Colon (tissue), 2 donors: ENCODE data around the gene RIPK4.
"Not testable (repeated sequence)": the region's sequence is repeated elsewhere in the genome, so short reads cannot be mapped to it uniquely, and the experiment has no call there.

Source experiments
- FAIRE-seq: peaks from 2 replicates; lab custom pipeline; 2012; peaks lifted over from hg19 to GRCh38; lab: Jason Lieb, UNC
- donor health status: control.
- donor health status: control.

Gene RIPK4

DNA sequence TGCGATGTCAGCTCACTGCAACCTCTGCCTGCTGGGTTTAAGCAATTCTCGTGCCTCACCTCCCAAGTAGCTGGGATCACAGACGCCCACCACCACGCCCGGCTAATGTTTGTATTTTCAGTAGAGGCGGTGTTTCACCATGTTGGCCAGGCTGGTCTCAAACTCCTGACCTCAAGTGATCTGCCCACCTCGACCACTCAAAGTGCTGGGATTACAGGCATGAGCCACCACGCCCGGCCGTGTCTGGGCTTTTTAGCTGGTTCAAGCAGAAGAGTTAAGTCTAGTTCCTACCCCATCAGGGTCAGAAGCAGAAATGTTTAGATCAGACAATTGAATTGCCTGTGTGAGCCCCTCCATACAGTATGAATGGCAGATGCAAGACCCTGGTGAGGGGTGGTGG, 27.7 kb upstream of the RIPK4 start:
- FAIRE-seq = no peak

DNA sequence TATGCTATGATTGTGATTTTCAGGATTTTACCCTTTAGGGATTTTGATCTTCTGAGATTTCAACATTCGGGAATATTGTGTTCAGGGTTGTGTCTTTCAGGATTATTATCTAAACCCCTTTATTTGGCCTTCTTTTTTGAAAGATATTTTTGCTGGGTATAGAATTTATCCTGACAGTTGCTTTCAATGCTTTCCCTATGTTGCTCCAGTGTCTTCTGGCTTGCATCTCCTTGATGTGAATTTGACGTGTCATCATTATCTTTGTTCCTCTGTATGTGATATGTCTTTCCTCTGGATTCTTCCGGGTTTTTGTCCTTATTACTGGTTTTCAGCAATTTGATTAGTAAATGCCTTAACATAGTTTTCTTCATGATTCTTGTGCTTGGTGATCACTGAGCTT, 25.9 kb upstream of the RIPK4 start:
- FAIRE-seq = no peak

DNA sequence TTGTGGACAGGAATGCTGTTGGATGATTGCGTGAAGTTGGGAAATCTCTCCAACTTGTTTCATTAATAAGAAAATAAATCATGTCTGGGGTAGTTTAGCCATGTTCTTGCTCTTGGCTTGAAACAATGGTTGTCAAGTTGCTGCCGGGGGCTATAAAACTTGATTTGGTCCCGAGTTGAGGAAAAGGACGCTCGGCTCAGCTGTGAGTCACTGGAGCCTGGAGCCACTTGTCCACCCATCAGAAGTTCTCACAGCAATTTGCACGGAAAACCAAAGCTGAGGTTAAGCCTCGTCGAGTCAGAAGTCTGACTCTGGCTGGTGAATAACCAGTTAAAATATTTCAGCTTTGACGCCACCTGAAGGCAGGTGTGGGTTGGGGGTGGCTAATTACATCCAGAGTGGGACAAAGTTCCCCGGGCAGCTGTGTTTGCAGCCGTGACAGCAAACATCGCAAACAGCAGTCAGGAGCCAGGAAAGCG, 19.7 kb upstream of the RIPK4 start:
- no peak for FAIRE-seq

DNA sequence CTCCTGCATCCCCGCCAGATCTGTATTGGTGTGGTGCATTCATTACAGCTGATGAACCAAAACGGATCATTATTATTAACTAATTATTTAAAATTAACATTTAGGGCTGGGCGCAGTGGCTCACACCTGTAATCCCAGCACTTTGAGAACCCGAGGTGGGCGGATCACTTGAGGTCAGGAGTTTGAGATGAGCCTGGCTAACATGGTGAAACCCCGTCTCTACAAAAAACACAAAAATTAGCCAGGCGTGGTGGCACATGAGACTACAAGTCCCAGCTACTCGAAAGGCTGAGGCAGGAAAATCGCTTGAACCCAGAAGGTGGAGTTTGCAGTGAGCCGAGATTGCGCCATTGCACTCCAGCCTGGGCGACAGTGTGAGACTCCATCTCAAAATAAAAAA, 18.4 kb upstream of the RIPK4 start:
- FAIRE-seq = not testable (repeated sequence)

DNA sequence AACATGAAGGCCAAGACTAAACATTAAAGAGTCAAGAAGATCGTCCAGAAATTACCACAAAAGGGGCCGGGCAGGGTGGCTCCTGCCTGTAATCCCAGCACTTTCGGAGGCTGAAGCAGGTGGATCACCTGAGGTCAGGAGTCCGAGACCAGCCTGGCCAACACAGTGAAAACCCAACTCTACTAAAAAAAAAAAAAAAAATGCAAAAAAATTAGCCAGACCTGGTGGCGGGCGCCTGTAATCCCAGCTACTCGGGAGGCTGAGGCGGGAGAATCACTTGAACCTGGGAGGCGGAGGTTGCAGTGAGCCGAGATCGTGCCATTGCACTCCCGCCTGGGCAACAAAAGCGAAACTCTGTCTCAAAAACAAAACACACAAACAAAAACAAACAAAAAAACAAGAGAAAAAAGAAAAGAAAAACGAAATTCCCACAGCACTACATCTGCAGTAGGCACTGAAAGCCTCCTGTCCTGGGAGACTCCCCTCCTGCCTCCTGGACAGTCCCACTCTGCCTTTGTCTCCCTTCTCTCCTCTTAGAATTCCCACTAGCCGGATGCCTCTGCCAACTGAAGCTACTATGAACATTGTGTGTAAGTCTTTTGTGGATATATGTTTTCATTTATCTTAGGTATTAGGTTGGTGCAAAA, 17.7 kb upstream of the RIPK4 start:
- no peak for FAIRE-seq

DNA sequence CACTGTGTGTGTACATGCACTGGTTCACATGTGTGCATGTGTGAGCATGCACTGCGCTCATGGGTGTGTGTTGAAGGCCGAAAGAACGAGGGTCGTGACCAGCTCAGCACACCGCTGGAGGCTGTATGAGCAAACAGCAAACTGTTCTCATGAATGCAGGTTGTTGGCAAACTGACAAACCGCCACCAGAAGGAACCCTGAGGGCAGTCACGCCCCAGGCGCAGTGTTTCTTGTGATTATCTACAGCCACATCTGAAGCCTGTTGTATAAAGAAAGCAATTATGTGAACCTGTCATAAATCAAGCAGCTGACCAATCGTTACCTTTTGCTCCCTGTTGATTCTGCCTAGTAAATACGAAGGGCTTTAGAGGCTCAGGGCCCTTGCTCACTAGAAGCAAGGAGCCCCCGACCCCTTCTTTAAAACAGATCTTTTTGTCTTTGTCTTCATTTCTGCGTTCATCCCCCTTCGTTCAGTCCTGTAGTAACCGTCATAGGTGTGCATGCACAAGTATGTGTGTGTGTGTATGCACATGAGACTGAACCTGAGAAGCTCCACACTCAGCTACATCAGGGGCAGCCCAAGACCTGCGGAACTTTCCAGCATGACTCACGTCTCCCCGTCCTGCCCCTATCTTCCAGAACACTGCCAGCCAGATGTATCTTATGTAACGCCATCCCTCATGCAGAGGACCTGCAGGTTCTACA, 16.8 kb upstream of the RIPK4 start:
- no peak for FAIRE-seq

DNA sequence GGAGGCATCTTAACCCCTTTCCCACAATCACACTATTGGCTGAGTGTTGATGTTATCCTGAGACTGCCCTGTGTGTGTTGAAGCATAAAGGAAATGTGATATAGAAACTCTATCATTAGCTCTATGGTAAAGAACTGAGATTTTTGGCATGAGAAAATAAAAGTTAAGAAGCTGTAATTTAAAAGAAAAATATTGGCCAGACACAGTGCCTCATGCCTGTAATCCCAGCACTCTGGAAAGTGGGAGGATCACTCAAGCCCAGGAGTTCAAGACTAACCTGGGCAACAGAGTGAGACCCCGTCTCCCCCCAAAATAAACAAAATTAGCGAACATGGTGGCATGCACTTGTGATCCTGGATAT, 14.2 kb upstream of the RIPK4 start:
- no peak for FAIRE-seq

DNA sequence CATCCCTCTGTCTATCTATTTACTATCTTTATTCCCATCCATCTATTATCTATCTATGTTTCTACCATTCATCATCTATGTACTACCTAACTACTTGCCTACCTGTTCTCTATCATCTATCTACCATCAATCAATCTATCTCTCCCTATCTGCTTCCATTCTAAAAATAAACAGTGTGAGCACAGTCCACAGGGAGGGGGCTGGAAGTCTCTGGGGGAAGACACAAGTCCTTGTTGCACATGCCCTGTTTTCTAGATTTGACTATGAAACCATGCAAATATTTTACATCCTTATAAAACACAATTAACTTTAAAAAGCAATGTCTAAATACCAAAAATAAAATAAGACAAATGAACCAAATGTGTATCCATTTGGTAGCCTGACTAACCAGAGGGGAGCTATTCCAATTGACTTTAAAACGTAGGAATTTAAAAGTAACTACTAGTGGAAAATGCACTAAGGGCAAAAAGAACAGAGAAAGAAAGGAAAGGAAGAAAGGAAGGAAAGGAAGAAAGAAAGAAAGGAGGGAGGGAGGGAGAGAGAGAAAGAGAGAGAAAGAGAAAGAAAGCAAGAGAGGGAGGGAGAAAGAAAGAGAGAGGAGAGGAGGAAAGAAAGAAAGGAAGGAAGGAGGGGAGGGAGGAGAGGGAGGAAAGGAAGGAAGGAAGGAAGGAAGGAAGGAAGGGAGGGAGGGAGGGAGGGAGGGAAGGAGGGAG, 13.6 kb upstream of the RIPK4 start:
- no peak for FAIRE-seq

DNA sequence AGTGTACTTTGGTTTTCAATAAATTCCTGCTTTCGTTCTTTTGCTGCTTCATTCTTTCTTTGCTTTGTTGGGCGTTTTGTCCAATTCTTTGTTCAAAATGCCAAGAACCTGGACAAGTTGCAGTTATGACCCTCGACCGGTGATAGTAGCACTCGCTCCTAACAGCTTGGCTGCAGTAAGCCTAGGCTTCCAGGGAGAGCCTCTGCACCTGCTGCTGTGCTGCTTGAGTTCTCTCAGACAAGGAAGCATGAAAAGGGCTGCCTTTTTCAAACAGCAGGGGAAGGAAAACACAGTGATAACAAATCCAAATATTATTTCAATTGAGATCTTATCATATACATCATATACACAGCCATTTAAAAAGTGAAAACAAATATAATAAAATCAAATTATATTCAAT, 12.8 kb upstream of the RIPK4 start:
- no peak for FAIRE-seq

DNA sequence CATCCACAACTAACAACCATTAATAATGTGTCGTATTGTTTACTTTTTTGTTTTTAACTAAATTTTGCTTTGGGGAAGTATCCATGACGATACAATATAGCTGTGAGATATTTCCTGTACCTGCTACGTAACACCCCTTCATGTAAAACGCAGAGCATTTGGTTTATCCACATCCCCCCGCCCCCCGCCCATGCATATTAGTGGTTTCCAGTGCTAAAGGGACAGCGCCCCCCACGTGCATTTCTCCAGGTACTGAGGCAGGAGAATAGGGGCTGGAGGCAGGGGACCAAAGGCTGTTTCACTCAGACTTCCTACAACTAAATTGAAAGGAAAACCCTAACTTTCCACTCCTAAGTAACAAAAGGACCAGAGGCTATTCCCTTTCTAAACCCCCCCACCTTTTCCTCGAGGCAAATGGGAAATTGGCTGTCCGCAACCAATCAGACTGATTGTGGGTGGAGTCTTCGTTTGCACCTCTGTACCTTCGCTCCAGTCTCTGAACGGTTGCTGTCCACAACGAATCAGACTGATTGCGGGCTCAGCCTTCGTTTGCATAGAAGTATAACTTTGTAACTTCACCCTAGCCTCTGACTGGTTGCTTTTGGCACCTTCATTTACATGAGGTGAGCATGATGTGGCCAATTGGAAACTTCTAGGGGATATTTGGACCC, 12.2 kb upstream of the RIPK4 start:
- no peak for FAIRE-seq

DNA sequence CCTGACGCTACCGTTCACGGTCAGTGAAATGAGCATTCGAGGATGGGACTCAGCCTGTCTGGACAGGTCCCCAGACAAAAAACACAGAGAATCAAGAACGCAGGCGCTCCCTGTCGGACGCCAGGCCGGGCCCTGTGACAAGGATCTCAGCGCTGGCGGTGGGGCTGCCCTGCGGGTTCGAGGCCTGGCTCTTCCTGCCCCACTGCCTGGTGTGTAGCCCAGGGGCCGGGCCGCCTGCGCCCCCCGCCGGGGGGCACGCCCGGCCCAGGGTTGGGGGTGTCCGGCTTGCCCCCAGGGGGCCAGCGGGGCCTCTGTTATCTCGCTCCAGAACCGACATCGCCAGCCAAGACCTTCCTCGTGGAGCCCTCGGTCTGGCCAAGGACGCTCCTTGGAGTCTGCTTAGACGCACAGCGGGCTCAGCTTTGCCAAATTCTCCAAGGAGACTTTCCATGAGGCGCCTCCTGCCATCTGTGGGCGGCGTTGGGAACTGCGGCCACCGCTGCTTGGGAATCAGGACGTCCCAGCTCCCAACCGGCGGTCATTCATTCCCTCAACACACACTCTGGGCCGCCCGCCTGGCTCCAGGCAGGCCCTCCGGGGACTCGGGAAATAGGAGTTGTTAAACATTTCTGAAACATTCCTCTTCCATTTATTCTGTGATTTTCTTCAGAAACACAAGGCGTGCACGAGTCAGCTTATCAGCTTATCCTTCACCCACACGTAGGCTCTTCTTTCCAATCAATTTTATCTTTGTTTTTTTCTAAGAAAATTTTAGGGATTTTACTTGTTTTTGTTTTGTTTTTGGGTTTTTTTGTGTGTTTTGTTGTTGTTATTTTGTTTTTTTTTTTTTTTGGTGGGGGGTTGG, 11.3 kb upstream of the RIPK4 start:
- FAIRE-seq = no peak

DNA sequence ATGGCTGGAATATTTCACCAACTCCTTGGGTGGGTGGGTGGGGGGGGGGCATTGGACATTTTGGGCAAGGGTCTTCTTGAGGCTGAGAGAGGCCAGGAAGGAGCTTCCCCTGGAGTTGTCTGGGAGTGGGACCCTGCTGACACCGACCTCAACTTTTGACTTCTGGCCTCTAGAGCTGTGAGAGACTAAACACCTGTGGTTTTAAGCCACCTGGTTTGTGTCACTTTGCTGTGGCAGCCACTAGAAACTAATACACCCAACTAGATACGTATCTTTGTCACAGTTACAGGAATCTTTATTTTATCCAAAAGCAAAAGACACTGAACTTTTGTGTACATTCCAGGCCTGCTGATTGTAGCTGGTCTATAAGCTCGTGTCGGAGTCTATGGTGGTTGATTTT, 9.9 kb upstream of the RIPK4 start:
- FAIRE-seq = no peak

DNA sequence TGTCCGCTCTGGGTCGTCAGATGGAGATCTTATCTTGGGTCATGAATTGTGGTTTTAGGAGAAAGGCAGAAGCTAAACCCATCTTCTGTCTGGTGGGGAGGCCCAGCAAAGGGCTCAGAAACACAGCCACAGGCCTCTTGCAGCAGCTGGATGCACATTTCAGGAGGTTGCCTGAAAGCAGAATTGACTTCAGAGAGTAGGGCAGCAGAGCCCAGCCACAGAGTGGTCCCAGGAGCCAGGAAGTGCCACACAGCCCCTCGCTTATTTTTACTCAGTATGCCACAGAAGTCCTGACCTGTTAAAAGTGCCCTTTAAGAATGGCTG, 8.3 kb upstream of the RIPK4 start:
- FAIRE-seq = no peak

DNA sequence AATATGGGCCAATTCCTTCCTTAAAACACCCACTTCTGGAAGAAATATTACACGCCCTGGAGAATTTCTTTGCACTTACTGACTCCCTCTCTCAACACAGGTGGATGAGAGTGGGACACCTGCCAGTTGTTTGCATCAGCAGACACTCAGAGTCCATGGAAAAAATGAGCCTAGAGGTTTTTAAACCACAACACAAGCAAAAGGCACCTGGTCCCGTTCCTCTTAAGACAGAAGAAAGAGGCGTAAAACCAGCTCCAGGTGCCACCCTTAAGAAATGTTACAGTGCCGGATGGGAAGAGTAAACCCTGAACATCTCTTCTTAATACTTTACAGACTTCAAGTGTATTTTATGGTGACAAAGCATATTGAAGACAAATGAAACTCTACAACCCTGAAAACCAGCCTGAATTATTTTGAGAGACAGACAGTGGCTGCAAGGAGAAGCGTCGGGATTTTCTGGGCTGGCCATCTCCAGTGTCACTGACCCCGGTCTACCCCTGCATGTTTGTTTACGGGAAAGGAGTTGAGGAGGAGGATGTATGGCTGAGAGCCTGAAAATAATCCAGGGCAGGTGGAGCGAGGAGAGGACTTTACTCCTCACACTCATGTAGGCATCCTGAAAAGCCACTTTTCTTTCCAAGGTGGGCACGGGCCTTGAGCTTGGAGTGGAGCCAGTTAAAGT, 7.8 kb upstream of the RIPK4 start:
- FAIRE-seq = no peak

DNA sequence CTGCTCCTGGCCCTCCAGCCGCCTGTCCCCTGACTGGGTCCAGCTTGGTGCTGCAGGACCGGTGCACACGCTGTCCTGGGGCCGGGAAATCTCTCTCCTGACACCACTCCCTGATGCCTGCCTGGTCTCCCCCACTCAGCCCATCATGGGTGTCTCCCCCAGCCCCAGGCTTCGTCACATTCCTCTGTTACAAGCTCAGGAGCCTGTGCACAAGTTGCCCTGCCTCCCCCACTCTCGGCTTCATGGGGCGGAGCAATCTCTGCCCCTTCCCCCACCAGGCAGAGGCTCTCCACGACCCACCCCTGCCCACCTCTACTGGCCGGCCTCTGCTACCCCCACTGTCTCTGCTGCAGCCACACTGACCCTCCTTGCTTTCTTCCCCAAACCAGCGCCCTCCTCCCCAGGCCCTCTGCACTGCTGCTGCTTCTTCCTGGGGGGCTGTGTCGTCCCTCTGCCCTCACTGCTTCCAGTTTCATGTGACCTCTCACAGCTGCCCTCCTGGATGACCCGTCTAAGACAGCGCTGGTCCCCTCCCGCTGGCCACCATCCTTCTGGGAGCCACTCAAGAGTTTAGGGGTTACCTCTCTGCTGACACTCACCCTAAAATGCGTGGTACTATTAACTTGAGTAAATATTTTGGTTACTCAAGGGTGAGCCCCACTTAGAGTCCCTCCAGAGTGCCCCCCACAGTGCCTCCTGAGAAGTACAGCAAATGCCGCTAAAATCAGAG, 5.7 kb upstream of the RIPK4 start:
- no peak for FAIRE-seq

DNA sequence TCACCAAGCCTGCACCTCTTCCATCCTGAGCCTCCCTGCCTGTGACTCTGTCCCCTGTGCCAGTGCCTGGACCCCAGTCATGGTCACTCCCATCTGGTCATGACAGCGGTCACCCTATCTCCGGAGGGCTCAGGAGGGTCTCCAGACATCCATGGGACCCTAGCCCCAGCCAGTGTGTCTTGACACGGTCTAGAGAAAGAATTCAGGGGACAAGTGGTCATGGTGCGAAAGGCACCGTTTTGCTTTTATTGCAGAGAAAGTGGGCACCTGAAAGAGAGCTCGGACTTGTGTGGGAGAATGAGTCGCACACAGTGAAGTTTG, 4.7 kb upstream of the RIPK4 start:
- FAIRE-seq = no peak

DNA sequence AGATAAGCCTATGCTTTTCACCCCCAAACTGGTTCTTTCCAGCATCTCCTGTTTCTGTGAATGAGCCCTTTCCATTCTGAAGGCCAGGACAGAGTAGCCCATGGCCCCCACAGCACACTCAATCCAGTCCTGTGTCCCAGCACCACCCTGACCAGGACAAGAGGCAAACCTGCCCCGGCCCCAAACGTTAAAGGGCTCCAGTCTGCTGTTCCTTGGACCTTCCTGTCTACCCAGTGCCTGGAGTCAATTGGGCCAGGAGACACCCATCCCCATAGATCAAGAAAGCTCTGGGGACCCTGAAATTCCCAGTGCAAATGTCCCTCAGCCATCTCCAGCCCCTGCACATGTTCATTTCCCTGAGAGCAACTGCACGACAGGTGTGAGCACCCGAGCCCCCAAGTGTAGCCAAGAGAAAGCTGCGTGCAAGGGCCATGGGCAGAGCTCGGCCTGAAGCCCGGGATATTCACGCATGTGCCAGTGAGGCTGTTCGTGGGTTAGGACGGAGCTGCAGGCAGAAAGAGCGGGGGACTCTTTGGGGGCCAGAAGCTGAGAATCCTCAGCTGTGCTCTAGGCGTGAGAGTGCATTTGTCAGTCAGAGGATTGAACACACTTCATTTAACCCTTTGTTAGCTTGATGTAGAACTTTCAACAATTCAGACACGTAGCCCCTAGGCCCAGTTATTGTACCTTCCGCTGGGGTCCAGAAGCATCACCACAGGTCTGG, 4.2 kb upstream of the RIPK4 start:
- FAIRE-seq = no peak

DNA sequence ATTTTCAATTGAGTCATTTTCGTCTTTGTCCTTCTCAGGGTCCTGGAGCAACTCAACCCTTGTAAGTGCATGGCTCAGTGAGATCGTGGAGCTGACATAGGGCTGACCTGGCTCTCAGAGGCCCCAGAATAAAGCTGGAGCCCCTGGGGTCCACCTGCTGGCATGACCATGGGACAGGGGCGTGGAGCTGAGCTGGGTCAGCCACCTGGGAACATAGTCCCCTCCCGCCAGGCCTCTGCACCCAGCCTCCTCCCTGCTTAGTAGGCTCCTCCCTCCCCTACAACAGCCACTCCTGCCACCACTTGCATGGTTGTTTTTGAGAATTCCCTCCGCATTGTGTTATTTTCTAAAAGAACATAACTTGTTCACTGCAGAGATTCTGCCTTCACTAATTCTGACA, 3.1 kb upstream of the RIPK4 start:
- FAIRE-seq = no peak

DNA sequence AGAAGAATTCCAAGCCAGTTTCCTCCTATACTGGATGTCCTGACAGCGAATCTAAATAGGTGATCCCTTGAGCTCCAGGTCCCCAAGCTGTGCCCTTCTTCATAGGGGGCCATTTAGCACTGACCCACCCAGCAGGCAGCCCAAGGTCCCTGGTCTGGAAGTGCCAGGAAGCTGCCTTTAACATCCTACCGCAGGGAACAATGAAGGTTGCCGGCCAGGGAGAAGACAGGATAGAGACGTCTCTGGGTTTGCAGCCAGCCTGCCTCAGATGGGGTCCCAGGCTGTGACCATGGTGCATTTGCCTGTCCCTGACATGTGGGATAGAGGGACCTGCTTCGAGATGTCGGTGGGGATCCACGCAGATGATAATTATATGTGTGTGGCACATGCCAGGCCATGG, 2.7 kb upstream of the RIPK4 start:
- FAIRE-seq = no peak

DNA sequence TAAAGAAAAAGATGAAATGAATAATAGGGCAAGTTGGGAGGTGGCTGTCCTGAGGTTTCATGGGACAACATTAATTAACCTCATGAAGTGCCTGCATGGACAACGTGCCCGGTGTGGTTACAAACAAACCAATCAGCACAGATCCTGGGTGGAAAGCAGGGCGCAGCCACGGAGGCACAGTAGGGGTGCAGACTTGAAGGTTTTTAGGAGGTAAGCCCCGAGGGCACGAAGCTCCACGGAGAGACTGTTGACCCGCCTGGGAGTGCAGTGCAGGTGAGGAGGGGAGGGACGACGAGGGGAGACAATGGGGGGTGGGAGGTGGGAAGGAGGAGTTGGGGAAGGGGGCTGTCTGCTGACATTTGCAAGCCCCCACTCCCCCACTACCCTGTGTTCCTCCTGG, 2.3 kb upstream of the RIPK4 start:
- FAIRE-seq = no peak
